SK-N-MC (cell line): ENCODE measurements around the gene SNAPC2.

Source experiments
- DNase-seq: peaks from one replicate; pipeline ENCODE4 v3.0.0-alpha.2; 2011; ENCODE audit warnings: low read depth, low spot score
- H3K27ac ChIP-seq: fragments of 200-600 bp; sonication (generic); 2 replicates; pipeline ENCODE4 v1.5.1; 2016; ENCODE audit warnings: mixed run types
- H3K36me3 ChIP-seq: fragments of 200-600 bp; sonication (generic); 2 replicates; pipeline ENCODE4 v1.6.1; 2017; ENCODE audit warnings: antibody characterized with exemption, low read length, mixed read lengths; ENCODE audit not compliant: insufficient read depth
- H3K4me3 ChIP-seq: fragments of 200-600 bp; sonication (generic); 2 replicates; pipeline ENCODE4 v1.5.1; 2016
- H3K9ac ChIP-seq: fragments of 200-600 bp; sonication (generic); 2 replicates; pipeline ENCODE4 v1.8.0; 2017; ENCODE audit warnings: mixed run types, mixed read lengths; ENCODE audit not compliant: insufficient read length
- H3K9me3 ChIP-seq: fragments of 200-600 bp; sonication (generic); 2 replicates; pipeline ENCODE4 v1.6.1; 2017; ENCODE audit warnings: low read depth, mild to moderate bottlenecking, antibody characterized with exemption, low read length, moderate library complexity, mixed read lengths
- EZH2 ChIP-seq: fragments of 200-600 bp; sonication (generic); IDR thresholded peaks from one replicate; pipeline ENCODE4 v1.6.1; 2017; ENCODE audit warnings: antibody characterized with exemption
- FOXP2 ChIP-seq: optimal IDR thresholded peaks from 2 replicates; pipeline ENCODE3; 2011; ENCODE audit warnings: mild to moderate bottlenecking, moderate library complexity; ENCODE audit not compliant: insufficient read depth; ENCODE audit errors: extremely low read length, control extremely low read depth
- POLR2AphosphoS5 ChIP-seq: IDR thresholded peaks from 2 replicates; pipeline ENCODE4 v1.6.1; 2012; ENCODE audit warnings: mild to moderate bottlenecking, low read depth, low read length, borderline replicate concordance

The SNAPC2 gene

GRCh38 chr19:7899751-7900378 is 20.3 kb upstream of the SNAPC2 start:
- H3K9me3 ChIP-seq, result no peaks in the 10 kb centered on the region
- no peak for DNase-seq
- H3K9ac ChIP-seq, result no peak overlapping the region
- no peak overlapping the region for H3K4me3 ChIP-seq
- no peaks in the 10 kb centered on the region for H3K36me3 ChIP-seq
- H3K27ac ChIP-seq, result no peak overlapping the region
- TF ChIP-seq POLR2AphosphoS5 (no peak), FOXP2 (no peak), EZH2 (no peak)

GRCh38 chr19:7900401-7900870 is 19.7 kb upstream of the SNAPC2 start:
- no peaks in the 10 kb centered on the region; the same call in 1 of the 2 replicates for H3K36me3 ChIP-seq
- TF ChIP-seq EZH2 (no peak), FOXP2 (no peak), POLR2AphosphoS5 (no peak)
- H3K9ac ChIP-seq, result no peak overlapping the region
- H3K4me3 ChIP-seq, result no peak overlapping the region
- H3K27ac ChIP-seq, result no peak overlapping the region
- DNase-seq, result no peak
- no peaks in the 10 kb centered on the region for H3K9me3 ChIP-seq

GRCh38 chr19:7900931-7901330 is 19.2 kb upstream of the SNAPC2 start:
- no peak overlapping the region for H3K9ac ChIP-seq
- DNase-seq, result no peak
- H3K36me3 ChIP-seq, result peaks cover 4% of the 10 kb centered on the region; the same call in 1 of the 2 replicates
- no peaks in the 10 kb centered on the region for H3K9me3 ChIP-seq
- TF ChIP-seq EZH2, result no peak
- no peak for TF ChIP-seq FOXP2
- no peak for TF ChIP-seq POLR2AphosphoS5
- H3K27ac ChIP-seq, result no peak overlapping the region
- no peak overlapping the region for H3K4me3 ChIP-seq

- H3K4me3 ChIP-seq, result no peak overlapping the region
- H3K27ac ChIP-seq, result no peak overlapping the region
- DNase-seq, result no peak
- peaks cover 8% of the 10 kb centered on the region; the same call in 1 of the 2 replicates for H3K36me3 ChIP-seq
- H3K9ac ChIP-seq, result no peak overlapping the region
- TF ChIP-seq POLR2AphosphoS5, result no peak
- TF ChIP-seq FOXP2, result no peak
- no peaks in the 10 kb centered on the region for H3K9me3 ChIP-seq
Observed at GRCh38 chr19:7901337-7901736, 18.8 kb upstream of the SNAPC2 start.

- H3K36me3 ChIP-seq, result peaks cover 9% of the 10 kb centered on the region; the same call in 1 of the 2 replicates
Observed at GRCh38 chr19:7902796-7903243, 17.3 kb upstream of the SNAPC2 start.

GRCh38 chr19:7903244-7904073 is 16.7 kb upstream of the SNAPC2 start, which contains the start of gene MAP2K7:
Gene MAP2K7 (plus strand): TSS chr19:7903877. CDS start chr19:7903945, 68 bp downstream.
- peak within 1 kb of the TSS; percentile 85 for H3K27ac ChIP-seq
- peak; percentile 99 for DNase-seq
- peak within 1 kb of the TSS; percentile 96 for H3K9ac ChIP-seq
- no peak for TF ChIP-seq EZH2
- peak; percentile 97 for TF ChIP-seq POLR2AphosphoS5
- TF ChIP-seq FOXP2, result peak; percentile 91
- H3K36me3 ChIP-seq, result peaks cover 9% of the 10 kb centered on the region; the same call in 1 of the 2 replicates
- no peaks in the 10 kb centered on the region for H3K9me3 ChIP-seq
- H3K4me3 ChIP-seq, result peak within 1 kb of the TSS; percentile 89

More at GRCh38 chr19:7902796-7903243, 17.3 kb upstream of the SNAPC2 start:
- TF ChIP-seq FOXP2 (no peak), POLR2AphosphoS5 (no peak), EZH2 (no peak)
- H3K4me3 ChIP-seq, result peak overlapping the region; percentile 89
- DNase-seq, result no peak
- peak overlapping the region; percentile 83 for H3K27ac ChIP-seq
- no peaks in the 10 kb centered on the region for H3K9me3 ChIP-seq
- peak overlapping the region; percentile 96 for H3K9ac ChIP-seq

GRCh38 chr19:7904074-7905020 is 15.8 kb upstream of the SNAPC2 start:
- H3K27ac ChIP-seq, result peak overlapping the region; percentile 85
- peak overlapping the region; percentile 87 for H3K4me3 ChIP-seq
- TF ChIP-seq EZH2 (no peak), FOXP2 (no peak), POLR2AphosphoS5 (no peak)
- H3K36me3 ChIP-seq, result peaks cover 9% of the 10 kb centered on the region; the same call in 1 of the 2 replicates
- DNase-seq, result no peak
- H3K9ac ChIP-seq, result peak overlapping the region; percentile 81
- H3K9me3 ChIP-seq, result no peaks in the 10 kb centered on the region
